K562 (cell line): ENCODE results near the gene PRKACA.

Experiments used
- CBX8 ChIP-seq: fragments of 200-600 bp; sonication (generic); IDR thresholded peaks from 2 replicates; pipeline ENCODE4 v1.6.1; 2012; ENCODE audit warnings: borderline replicate concordance, mixed run types, low read depth, mild to moderate bottlenecking, moderate library complexity, mixed read lengths, low read length, control low read depth, inconsistent platforms; ENCODE audit not compliant: poor library complexity, severe bottlenecking; ENCODE audit errors: extremely low read depth
- ELF4 ChIP-seq: fragments of 450-650 bp; formaldehyde crosslinking; IDR thresholded peaks from 2 replicates; pipeline ENCODE4 v1.4.0; 2022; ENCODE audit warnings: missing genetic modification characterization
- FOXM1 ChIP-seq, 2 experiments: fragments of 450-650 bp in 1 of 2; sonication (generic) in 1 of 2; formaldehyde crosslinking in 1 of 2; IDR thresholded peaks; 2 replicates each; pipeline versions ENCODE4 v1.6.1 to v1.9.0; 2017 to 2022; ENCODE audit warnings: low read depth in 2 of 2, mild to moderate bottlenecking in 2 of 2, missing genetic modification reagents in 1 of 2, moderate library complexity in 1 of 2
- KAT7 ChIP-seq: sonication (generic); formaldehyde crosslinking; IDR thresholded peaks from 2 replicates; pipeline ENCODE4 v1.8.0; 2022; ENCODE audit warnings: missing genetic modification reagents, mild to moderate bottlenecking, borderline replicate concordance
- POLR2AphosphoS5 ChIP-seq: IDR thresholded peaks from 2 replicates; pipeline ENCODE4 v1.6.1; 2011; ENCODE audit warnings: mild to moderate bottlenecking, low read depth, low read length, moderate library complexity; ENCODE audit not compliant: control insufficient read depth, insufficient read depth
- SIN3A ChIP-seq, 2 experiments: fragments of 150-350 bp in 1 of 2; IDR thresholded peaks; 2 replicates each; pipeline ENCODE4 v1.6.1; 2011 to 2016; ENCODE audit warnings: borderline replicate concordance in 2 of 2, low read depth in 2 of 2, low read length in 2 of 2, mild to moderate bottlenecking in 2 of 2, moderate library complexity in 2 of 2; ENCODE audit not compliant: control insufficient read depth in 1 of 2
- TAF1 ChIP-seq: IDR thresholded peaks from 2 replicates; pipeline ENCODE4 v1.6.1; 2011; ENCODE audit warnings: mild to moderate bottlenecking, low read length, moderate library complexity; ENCODE audit not compliant: insufficient read depth, control insufficient read depth, severe bottlenecking; ENCODE audit errors: extremely low read depth
- ZKSCAN1 ChIP-seq: fragments of 150-350 bp; IDR thresholded peaks from 2 replicates; pipeline ENCODE4 v1.6.1; 2016; ENCODE audit warnings: low read depth, low read length
- ZNF282 ChIP-seq: sonication (generic); formaldehyde crosslinking; IDR thresholded peaks from 2 replicates; pipeline ENCODE4 v1.8.1; 2023; ENCODE audit warnings: missing genetic modification reagents
- TF ChIP-seq, protein P1 (sequence below), 2 experiments: fragments of 450-650 bp in 1 of 2; sonication (generic) in 1 of 2; formaldehyde crosslinking; conservative IDR thresholded peaks; 2 replicates each; pipeline versions ENCODE4 v1.4.0 to v1.8.1; 2020 to 2022; ENCODE audit warnings: mild to moderate bottlenecking in 1 of 2, missing genetic modification reagents in 1 of 2
- TF ChIP-seq, protein P2 (sequence below), 3 experiments: IDR thresholded peaks in 2 of 3; conservative IDR thresholded peaks in 1 of 3; 2 replicates each; pipeline ENCODE4 v1.5.1; 2011 to 2012; ENCODE audit warnings: low read length in 3 of 3, mild to moderate bottlenecking in 3 of 3, control low read depth in 2 of 3, improper control_type of control experiment in 1 of 3, inconsistent platforms in 1 of 3, low read depth in 1 of 3, mixed read lengths in 1 of 3, moderate library complexity in 1 of 3; ENCODE audit not compliant: insufficient read depth in 2 of 3

DNA sequence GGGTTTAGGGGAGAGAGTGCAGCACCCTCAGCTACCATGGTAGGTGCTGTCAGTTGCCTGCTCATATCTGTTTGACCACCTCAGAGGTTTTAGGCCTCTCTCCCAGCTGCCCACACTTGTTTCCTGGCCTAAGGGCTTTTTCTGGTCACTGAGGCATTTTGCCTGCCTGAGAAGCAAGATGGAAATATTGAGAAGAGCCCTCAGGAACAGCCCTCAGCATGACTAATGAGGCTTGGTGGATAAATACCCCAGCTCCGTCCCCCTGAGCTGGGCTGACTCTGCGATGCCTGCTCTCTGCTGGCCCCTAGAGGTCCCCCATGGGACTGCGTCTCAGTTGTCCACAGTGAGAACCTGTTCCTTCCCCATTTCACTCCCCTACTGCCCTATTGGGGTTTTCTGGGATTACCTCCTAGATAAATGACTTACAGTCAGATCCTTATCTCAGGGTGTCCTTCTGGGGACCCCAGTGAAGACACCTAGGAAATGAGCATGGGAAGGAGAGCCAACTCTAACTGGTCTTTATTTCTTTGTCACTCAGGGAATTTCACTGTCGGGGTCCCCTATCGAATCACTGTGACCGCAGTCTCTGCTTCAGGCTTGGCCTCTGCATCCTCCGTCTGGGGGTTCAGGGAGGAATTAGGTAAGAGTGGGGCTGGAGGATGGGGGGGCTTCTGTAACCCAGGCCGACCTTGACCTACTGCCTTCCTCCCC lies 69.0 kb downstream of the PRKACA start:
- TF ChIP-seq ZKSCAN1 (no peak), ELF4 (CRISPR knock-in tag) (no peak), KAT7 (CRISPR knock-in tag) (no peak), POLR2AphosphoS5 (no peak), FOXM1 (IDR thresholded peaks at IDR 0.05; ENCODE audit: low read depth) (no peak), FOXM1 (CRISPR knock-in tag; IDR thresholded peaks at IDR 0.05; ENCODE audit: low read depth) (no peak), CBX8 (no peak), ZNF282 (CRISPR knock-in tag) (no peak), TAF1 (no peak), SIN3A (IDR thresholded peaks at IDR 0.05; ENCODE audit: borderline replicate concordance in 2 of 2, control insufficient read depth in 1 of 2, low read depth in 2 of 2, low read length in 2 of 2) (no peak)
- TF ChIP-seq, protein P1, sequence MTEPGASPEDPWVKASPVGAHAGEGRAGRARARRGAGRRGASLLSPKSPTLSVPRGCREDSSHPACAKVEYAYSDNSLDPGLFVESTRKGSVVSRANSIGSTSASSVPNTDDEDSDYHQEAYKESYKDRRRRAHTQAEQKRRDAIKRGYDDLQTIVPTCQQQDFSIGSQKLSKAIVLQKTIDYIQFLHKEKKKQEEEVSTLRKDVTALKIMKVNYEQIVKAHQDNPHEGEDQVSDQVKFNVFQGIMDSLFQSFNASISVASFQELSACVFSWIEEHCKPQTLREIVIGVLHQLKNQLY (CRISPR knock-in tag; conservative IDR thresholded peaks at IDR 0.05) = no peak
- TF ChIP-seq, protein P2, sequence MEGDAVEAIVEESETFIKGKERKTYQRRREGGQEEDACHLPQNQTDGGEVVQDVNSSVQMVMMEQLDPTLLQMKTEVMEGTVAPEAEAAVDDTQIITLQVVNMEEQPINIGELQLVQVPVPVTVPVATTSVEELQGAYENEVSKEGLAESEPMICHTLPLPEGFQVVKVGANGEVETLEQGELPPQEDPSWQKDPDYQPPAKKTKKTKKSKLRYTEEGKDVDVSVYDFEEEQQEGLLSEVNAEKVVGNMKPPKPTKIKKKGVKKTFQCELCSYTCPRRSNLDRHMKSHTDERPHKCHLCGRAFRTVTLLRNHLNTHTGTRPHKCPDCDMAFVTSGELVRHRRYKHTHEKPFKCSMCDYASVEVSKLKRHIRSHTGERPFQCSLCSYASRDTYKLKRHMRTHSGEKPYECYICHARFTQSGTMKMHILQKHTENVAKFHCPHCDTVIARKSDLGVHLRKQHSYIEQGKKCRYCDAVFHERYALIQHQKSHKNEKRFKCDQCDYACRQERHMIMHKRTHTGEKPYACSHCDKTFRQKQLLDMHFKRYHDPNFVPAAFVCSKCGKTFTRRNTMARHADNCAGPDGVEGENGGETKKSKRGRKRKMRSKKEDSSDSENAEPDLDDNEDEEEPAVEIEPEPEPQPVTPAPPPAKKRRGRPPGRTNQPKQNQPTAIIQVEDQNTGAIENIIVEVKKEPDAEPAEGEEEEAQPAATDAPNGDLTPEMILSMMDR (IDR thresholded peaks at IDR 0.05 in 2 of 3, conservative IDR thresholded peaks at IDR 0.05 in 1 of 3; ENCODE audit: insufficient read depth in 2 of 3, low read depth in 1 of 3, low read length in 3 of 3) = peak; percentile 88 to 96 (median 89)
